ENCODE measurements around the gene L3MBTL4. TPM values are rescaled to one million over a fixed set of nuclear protein-coding genes. Genes with fewer than 3 reads are reported as not detected.

The L3MBTL4 gene
- total and polyA plus RNA-seq, 9 of the 15 experiments (the other 6 are each of a cell fraction or from before 2014, with no cell fraction given), result not detected

GRCh38 chr18:6284761-6285160 is 129.9 kb downstream of the L3MBTL4 start:
- POLR2A ChIA-PET, result no interaction called here
- no peaks in the 10 kb centered on the region for H3K9me1 ChIP-seq (ENCODE audit: control insufficient read depth, insufficient read depth, low read length)
- no peak overlapping the region for H3K27ac ChIP-seq (ENCODE audit: extremely low read depth, low read depth, low read length)
- no peak for DNase-seq (ENCODE audit: extremely low read depth in 1 of 4, low spot score in 3 of 4)
- ATAC-seq, result no peak
- no peaks in the 10 kb centered on the region for H3K27me3 ChIP-seq (ENCODE audit: control insufficient read depth in 2 of 2, insufficient read depth in 2 of 2, low read length in 2 of 2)
- no peak overlapping the region for H3K4me3 ChIP-seq
- in situ Hi-C loops (cut with MboI) (no loop called here), intact Hi-C loops (cut with micrococcal nuclease) (no loop called here)
- peaks cover 0 to 3% of the 10 kb centered on the region in 2 experiments; a peak in 1 of 5 replicates for H3K4me1 ChIP-seq (replicated peaks in 1 of 2; ENCODE audit: control insufficient read depth in 2 of 2, insufficient read depth in 2 of 2, low read length in 2 of 2)
- H3K36me3 ChIP-seq (ENCODE audit: control insufficient read depth, insufficient read depth, low read length), result no peaks in the 10 kb centered on the region
- H3K9ac ChIP-seq (ENCODE audit: insufficient read depth in 1 of 2, low read depth in 2 of 2, low read length in 2 of 2), result no peak overlapping the region
- no peaks in the 10 kb centered on the region for H3K79me2 ChIP-seq (ENCODE audit: control insufficient read depth, insufficient read depth, low read length)
- CTCF ChIA-PET (ENCODE audit: low intra/inter-chr PET ratio), result no interaction called here
- no peak overlapping the region for H3K4me2 ChIP-seq (ENCODE audit: insufficient read depth, low read length)
- FAIRE-seq, result no peak
- H2AFZ ChIP-seq (ENCODE audit: low read depth, low read length), result no peak overlapping the region
- no TSS peak for BruUV-seq (replicated peaks)
- 1% methylated on average over 22 of the region's 22 CpGs for WGBS (ENCODE audit: insufficient coverage, low coverage, missing lambda C conversion rate)
- no peaks in the 10 kb centered on the region for H3K9me3 ChIP-seq (replicated peaks; ENCODE audit: control insufficient read depth, insufficient read depth, low read depth, low read length)
- no peaks in the 10 kb centered on the region for H4K20me1 ChIP-seq (replicated peaks; ENCODE audit: control insufficient read depth, insufficient read depth, low read length)
- TF ChIP-seq ZNF778 (CRISPR knock-in tag; IDR thresholded peaks at IDR 0.05), result no peak
- no peak for TF ChIP-seq KDM1A (IDR thresholded peaks at IDR 0.05)
- TF ChIP-seq ILK (tag; IDR thresholded peaks at IDR 0.05; ENCODE audit: borderline replicate concordance, low read depth), result no peak
- TF ChIP-seq CHD1 (IDR thresholded peaks at IDR 0.05; ENCODE audit: low read length), result no peak
- TF ChIP-seq RBM22 (IDR thresholded peaks at IDR 0.05; ENCODE audit: low read depth, low read length, poor library complexity, severe bottlenecking), result no peak
- no peak for TF ChIP-seq ZKSCAN1 (IDR thresholded peaks at IDR 0.05; ENCODE audit: low read depth, low read length)
- TF ChIP-seq ZNF644 (tag; IDR thresholded peaks at IDR 0.05; ENCODE audit: low read depth), result no peak
- no peak for TF ChIP-seq SOX6 (IDR thresholded peaks at IDR 0.05)
- no peak for TF ChIP-seq HBP1 (CRISPR knock-in tag; IDR thresholded peaks at IDR 0.05)
- no peak for TF ChIP-seq PURB (CRISPR knock-in tag; IDR thresholded peaks at IDR 0.05; ENCODE audit: low read depth)
- no peak for TF ChIP-seq MGA (IDR thresholded peaks at IDR 0.05)

Measured in K562 (cell line).